Measurements from ENCODE around the gene MKRN2OS. TPM values are rescaled to one million over a fixed set of nuclear protein-coding genes. Genes with fewer than 3 reads are reported as not detected.

Gene MKRN2OS
- total and polyA plus RNA-seq, 3 donors from 2014 or later, result not detected

- Histone ChIP-seq H3K36me3 (ENCODE audit: low read depth, missing control alignments) (peaks cover 3% of the 10 kb centered on the region), H3K4me3 (no peak overlapping the region), H3K27me3 (no peaks in the 10 kb centered on the region), H3K27ac (no peak overlapping the region), H3K4me1 (peaks cover 6% of the 10 kb centered on the region), H3K9me3 (no peaks in the 10 kb centered on the region)
- no peak for DNase-seq
- intact Hi-C loops (cut with DNase I; ENCODE audit: low total_unique reads), result no loop called here
- WGBS, 2 donors, result 55 to 100% methylated on average over 1 to 2 of the region's 2 CpGs
- TF ChIP-seq CTCF (IDR thresholded peaks at IDR 0.05) (no peak), POLR2A (IDR thresholded peaks at IDR 0.05) (no peak)
Observed at GRCh38 chr3:12584083-12584482, 38.8 kb upstream of the MKRN2OS start.

DNA sequence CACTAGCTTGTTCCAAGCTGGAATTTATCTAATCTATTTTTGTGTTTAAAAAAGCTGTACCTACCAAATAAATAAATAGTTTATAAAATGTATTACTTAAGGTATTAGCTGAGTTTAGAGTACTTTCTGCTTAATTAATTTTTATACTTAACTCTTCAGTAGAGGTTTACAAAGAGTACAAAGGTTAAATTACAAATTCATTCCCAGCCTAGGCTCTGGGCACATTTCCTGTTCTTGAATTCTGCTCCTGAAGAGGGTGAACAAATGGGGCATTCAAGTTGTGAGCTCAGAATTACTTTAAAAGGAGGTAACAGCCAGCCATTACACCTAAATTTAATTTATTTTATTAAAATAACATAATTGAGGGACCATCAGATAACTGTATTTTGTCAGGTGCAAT lies 38.0 kb upstream of the MKRN2OS start:
- intact Hi-C loops (cut with DNase I; ENCODE audit: low total_unique reads), result no loop called here
- no peak for DNase-seq
- peaks cover 6% of the 10 kb centered on the region for H3K4me1 ChIP-seq
- H3K9me3 ChIP-seq, result no peaks in the 10 kb centered on the region
- TF ChIP-seq POLR2A (IDR thresholded peaks at IDR 0.05) (no peak), CTCF (IDR thresholded peaks at IDR 0.05) (no peak)
- no peaks in the 10 kb centered on the region for H3K27me3 ChIP-seq
- no peak overlapping the region for H3K4me3 ChIP-seq
- peaks cover 3% of the 10 kb centered on the region for H3K36me3 ChIP-seq (ENCODE audit: low read depth, missing control alignments)
- no peak overlapping the region for H3K27ac ChIP-seq

- no peak overlapping the region for H3K27ac ChIP-seq
- no peaks in the 10 kb centered on the region for H3K27me3 ChIP-seq
- H3K4me3 ChIP-seq, result no peak overlapping the region
- peaks cover 6% of the 10 kb centered on the region for H3K4me1 ChIP-seq
- intact Hi-C loops (cut with DNase I; ENCODE audit: low total_unique reads), result no loop called here
- H3K9me3 ChIP-seq, result no peaks in the 10 kb centered on the region
- WGBS, 2 donors, result 78 to 83% methylated on average over 4 of the region's 4 CpGs
- TF ChIP-seq CTCF (IDR thresholded peaks at IDR 0.05), result no peak
- TF ChIP-seq POLR2A (IDR thresholded peaks at IDR 0.05), result no peak
- H3K36me3 ChIP-seq (ENCODE audit: low read depth, missing control alignments), result peaks cover 3% of the 10 kb centered on the region
- no peak for DNase-seq
Observed at GRCh38 chr3:12582730-12583129, 37.4 kb upstream of the MKRN2OS start.

- Histone ChIP-seq H3K9me3 (no peaks in the 10 kb centered on the region), H3K27me3 (no peaks in the 10 kb centered on the region), H3K27ac (peak overlapping the region in 1 of 2 donors; percentile 56), H3K4me3 (no peak overlapping the region), H3K4me1 (peaks cover 6% of the 10 kb centered on the region), H3K36me3 (ENCODE audit: low read depth, missing control alignments) (peaks cover 3% of the 10 kb centered on the region)
- 28 to 41% methylated on average over 3 of the region's 3 CpGs for WGBS, 2 donors
- no peak for TF ChIP-seq POLR2A (IDR thresholded peaks at IDR 0.05)
- TF ChIP-seq CTCF (IDR thresholded peaks at IDR 0.05), result no peak
- no peak for DNase-seq
- intact Hi-C loops (cut with DNase I; ENCODE audit: low total_unique reads), result no loop called here
Observed at GRCh38 chr3:12579905-12580304, 34.6 kb upstream of the MKRN2OS start.

- 82 to 95% methylated on average over 3 of the region's 3 CpGs for WGBS, 2 donors
- intact Hi-C loops (cut with DNase I; ENCODE audit: low total_unique reads), result no loop called here
- no peak for DNase-seq
Observed at GRCh38 chr3:12579456-12579855, 34.2 kb upstream of the MKRN2OS start.

More at GRCh38 chr3:12579456-12579855, 34.2 kb upstream of the MKRN2OS start:
- Histone ChIP-seq H3K4me1 (peaks cover 9% of the 10 kb centered on the region), H3K27me3 (no peaks in the 10 kb centered on the region), H3K27ac (peak overlapping the region in 1 of 2 donors; percentile 56), H3K4me3 (no peak overlapping the region), H3K9me3 (no peaks in the 10 kb centered on the region), H3K36me3 (ENCODE audit: low read depth, missing control alignments) (peaks cover 3% of the 10 kb centered on the region)
- no peak for TF ChIP-seq POLR2A (IDR thresholded peaks at IDR 0.05)
- TF ChIP-seq CTCF (IDR thresholded peaks at IDR 0.05), result no peak
